PC-9 (cell line): ENCODE data around the gene PSD4. TPM values are rescaled to one million over a fixed set of nuclear protein-coding genes. Genes with fewer than 3 reads are reported as not detected.

Source experiments
- BruUV-seq: library from RNA; stranded (reverse); fragments of 400-500 nt; replicated peaks from 2 replicates; lab custom pipeline; 2021; lab: Mats Ljungman, UMichigan
- CTCF ChIA-PET: fragments of 300-600 bp; sonication (Branson Sonifier 250); formaldehyde crosslinking; loops from one replicate; lab custom pipeline; 2022; ENCODE audit warnings: antibody characterized with exemption; lab: Charles Lee
- POLR2A ChIA-PET: fragments of 300-600 bp; sonication (Branson Sonifier 250); formaldehyde crosslinking; loops from one replicate; lab custom pipeline; 2022; ENCODE audit warnings: antibody characterized with exemption; ENCODE audit not compliant: unreplicated experiment; lab: Charles Lee
- DNase-seq, 2 experiments: peaks; one replicate each; pipeline versions ENCODE4 v3.0.0 to v3.0.0-alpha.2; 2015 to 2022; ENCODE audit warnings: mixed read lengths in 1 of 2
- H2AFZ ChIP-seq: fragments of 200-600 bp; sonication (generic); 2 replicates; pipeline ENCODE4 v1.8.1; 2017; ENCODE audit warnings: antibody characterized with exemption
- H3F3A ChIP-seq: fragments of 200-600 bp; sonication (generic); 2 replicates; pipeline ENCODE4 v1.8.1; 2017; ENCODE audit warnings: antibody characterized with exemption, mild to moderate bottlenecking, low read depth; ENCODE audit not compliant: insufficient read depth
- H3K27ac ChIP-seq: fragments of 200-600 bp; sonication (generic); 2 replicates; pipeline ENCODE4 v1.6.1; 2016; ENCODE audit warnings: mixed run types
- H3K27me3 ChIP-seq: fragments of 200-600 bp; sonication (generic); 2 replicates; pipeline ENCODE4 v1.6.1; 2016; ENCODE audit warnings: low read depth, mixed run types; ENCODE audit not compliant: insufficient read depth
- H3K36me3 ChIP-seq: fragments of 200-600 bp; sonication (generic); 2 replicates; pipeline ENCODE4 v1.6.1; 2016; ENCODE audit warnings: low read depth, mixed run types
- H3K4me1 ChIP-seq: fragments of 200-600 bp; sonication (generic); replicated peaks from 2 replicates; pipeline ENCODE4 v1.6.1; 2016; ENCODE audit warnings: mixed run types; ENCODE audit not compliant: insufficient read depth
- H3K4me2 ChIP-seq: fragments of 200-600 bp; sonication (generic); 2 replicates; pipeline ENCODE4 v1.6.1; 2017; ENCODE audit warnings: mixed run types
- H3K4me3 ChIP-seq: fragments of 200-600 bp; sonication (generic); 2 replicates; pipeline ENCODE4 v1.6.1; 2016; ENCODE audit warnings: mixed run types
- H3K79me2 ChIP-seq: fragments of 200-600 bp; sonication (generic); 2 replicates; pipeline ENCODE4 v1.6.1; 2017; ENCODE audit warnings: low read depth, mixed run types
- H3K9me2 ChIP-seq: fragments of 200-600 bp; sonication (generic); 2 replicates; pipeline ENCODE4 v1.8.1; 2017; ENCODE audit warnings: mild to moderate bottlenecking; ENCODE audit not compliant: insufficient read depth
- H3K9me3 ChIP-seq: fragments of 200-600 bp; sonication (generic); 2 replicates; pipeline ENCODE4 v1.8.1; 2016; ENCODE audit warnings: low read depth; ENCODE audit not compliant: insufficient read depth
- H4K20me1 ChIP-seq: fragments of 200-600 bp; sonication (generic); 2 replicates; pipeline ENCODE4 v1.8.1; 2017; ENCODE audit not compliant: insufficient read depth
- EZH2 ChIP-seq: fragments of 200-600 bp; sonication (generic); IDR thresholded peaks from 2 replicates; pipeline ENCODE4 v1.8.0; 2017; ENCODE audit warnings: antibody characterized with exemption, low read depth
- intact Hi-C: fragments of 100-400 bp; cut with micrococcal nuclease; formaldehyde crosslinking; loops from one replicate; pipeline ENCODE4 v1.10.0; 2022; ENCODE audit not compliant: unreplicated experiment
- total RNA-seq: library from RNA; stranded (reverse); gene quantifications from 2 replicates; pipeline ENCODE4 v1.2.3, GENCODE V29; 2021
- TF ChIP-seq, protein P1 (sequence below): fragments of 200-600 bp; sonication (generic); conservative IDR thresholded peaks from 2 replicates; pipeline ENCODE4 v1.6.1; 2017; ENCODE audit warnings: mixed run types, antibody characterized with exemption, mild to moderate bottlenecking, moderate library complexity

The PSD4 gene
- total RNA-seq, 1 experiment from 2014 or later = 29.6 TPM

DNA sequence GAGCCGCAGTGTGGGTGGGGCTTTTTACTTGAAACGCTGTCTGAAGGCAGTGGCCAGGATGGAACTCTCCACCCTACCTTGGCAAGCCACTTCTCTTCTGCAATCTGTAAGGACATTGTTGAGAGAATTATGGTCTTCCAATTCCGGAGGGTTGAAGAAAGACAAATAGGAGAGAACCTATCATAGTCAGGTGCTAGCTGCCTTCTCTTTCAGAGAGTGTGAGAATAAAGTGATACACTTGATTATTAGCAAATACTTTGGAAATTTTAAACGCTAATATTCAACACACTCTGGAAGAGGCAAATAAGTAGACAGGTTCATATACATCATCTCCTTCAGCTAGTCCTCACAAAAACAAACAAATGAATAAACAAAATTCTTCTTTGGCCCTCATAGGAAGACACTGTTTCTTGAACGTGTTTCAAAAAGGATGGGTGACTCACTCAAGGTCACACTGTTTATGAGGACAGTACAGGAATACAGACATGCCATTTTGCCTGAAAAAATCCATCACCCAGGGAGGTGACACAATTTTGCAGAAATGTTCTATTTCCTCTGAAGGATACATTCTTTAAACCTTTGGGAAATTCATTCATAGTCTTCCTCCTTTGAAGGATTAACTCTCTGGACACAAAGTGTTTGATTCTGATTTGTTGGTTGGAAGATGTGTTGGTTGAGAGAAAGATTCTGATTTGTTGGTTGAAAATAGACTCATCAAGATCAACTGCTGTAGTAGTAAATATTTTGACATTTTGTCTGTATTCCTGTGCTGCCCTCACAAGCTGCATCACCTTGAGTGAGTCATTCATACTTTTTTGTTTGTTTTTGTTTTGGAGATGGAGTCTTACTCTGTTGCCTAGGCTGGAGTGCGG lies 48.6 kb upstream of the PSD4 start:
- no peaks in the 10 kb centered on the region for H3K9me2 ChIP-seq
- BruUV-seq = no TSS peak
- no peak for TF ChIP-seq EZH2
- TF ChIP-seq, protein P1, sequence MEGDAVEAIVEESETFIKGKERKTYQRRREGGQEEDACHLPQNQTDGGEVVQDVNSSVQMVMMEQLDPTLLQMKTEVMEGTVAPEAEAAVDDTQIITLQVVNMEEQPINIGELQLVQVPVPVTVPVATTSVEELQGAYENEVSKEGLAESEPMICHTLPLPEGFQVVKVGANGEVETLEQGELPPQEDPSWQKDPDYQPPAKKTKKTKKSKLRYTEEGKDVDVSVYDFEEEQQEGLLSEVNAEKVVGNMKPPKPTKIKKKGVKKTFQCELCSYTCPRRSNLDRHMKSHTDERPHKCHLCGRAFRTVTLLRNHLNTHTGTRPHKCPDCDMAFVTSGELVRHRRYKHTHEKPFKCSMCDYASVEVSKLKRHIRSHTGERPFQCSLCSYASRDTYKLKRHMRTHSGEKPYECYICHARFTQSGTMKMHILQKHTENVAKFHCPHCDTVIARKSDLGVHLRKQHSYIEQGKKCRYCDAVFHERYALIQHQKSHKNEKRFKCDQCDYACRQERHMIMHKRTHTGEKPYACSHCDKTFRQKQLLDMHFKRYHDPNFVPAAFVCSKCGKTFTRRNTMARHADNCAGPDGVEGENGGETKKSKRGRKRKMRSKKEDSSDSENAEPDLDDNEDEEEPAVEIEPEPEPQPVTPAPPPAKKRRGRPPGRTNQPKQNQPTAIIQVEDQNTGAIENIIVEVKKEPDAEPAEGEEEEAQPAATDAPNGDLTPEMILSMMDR = no peak
- 0 out of 2 replicates have a peak overlapping the region, but pooled peaks have one; percentile 20 for H3K27ac ChIP-seq
- intact Hi-C loops = no loop called here
- no peaks in the 10 kb centered on the region for H3K9me3 ChIP-seq
- H3K36me3 ChIP-seq = no peaks in the 10 kb centered on the region
- no peak for DNase-seq
- CTCF ChIA-PET = no interaction called here
- H3K79me2 ChIP-seq = no peaks in the 10 kb centered on the region
- peaks cover 22% of the 10 kb centered on the region for H3K4me1 ChIP-seq
- no peaks in the 10 kb centered on the region for H3K27me3 ChIP-seq
- POLR2A ChIA-PET = interaction anchor here (0.6 kb wide), 1 partner anchor 20 kb away, joined by 10 read pairs; no protein-coding TSS in a partner anchor
- H3K4me3 ChIP-seq = no peak overlapping the region
- H4K20me1 ChIP-seq = no peaks in the 10 kb centered on the region
- peaks cover 15% of the 10 kb centered on the region for H3F3A ChIP-seq
- H3K4me2 ChIP-seq = peak overlapping the region; percentile 33
- no peak overlapping the region for H2AFZ ChIP-seq

DNA sequence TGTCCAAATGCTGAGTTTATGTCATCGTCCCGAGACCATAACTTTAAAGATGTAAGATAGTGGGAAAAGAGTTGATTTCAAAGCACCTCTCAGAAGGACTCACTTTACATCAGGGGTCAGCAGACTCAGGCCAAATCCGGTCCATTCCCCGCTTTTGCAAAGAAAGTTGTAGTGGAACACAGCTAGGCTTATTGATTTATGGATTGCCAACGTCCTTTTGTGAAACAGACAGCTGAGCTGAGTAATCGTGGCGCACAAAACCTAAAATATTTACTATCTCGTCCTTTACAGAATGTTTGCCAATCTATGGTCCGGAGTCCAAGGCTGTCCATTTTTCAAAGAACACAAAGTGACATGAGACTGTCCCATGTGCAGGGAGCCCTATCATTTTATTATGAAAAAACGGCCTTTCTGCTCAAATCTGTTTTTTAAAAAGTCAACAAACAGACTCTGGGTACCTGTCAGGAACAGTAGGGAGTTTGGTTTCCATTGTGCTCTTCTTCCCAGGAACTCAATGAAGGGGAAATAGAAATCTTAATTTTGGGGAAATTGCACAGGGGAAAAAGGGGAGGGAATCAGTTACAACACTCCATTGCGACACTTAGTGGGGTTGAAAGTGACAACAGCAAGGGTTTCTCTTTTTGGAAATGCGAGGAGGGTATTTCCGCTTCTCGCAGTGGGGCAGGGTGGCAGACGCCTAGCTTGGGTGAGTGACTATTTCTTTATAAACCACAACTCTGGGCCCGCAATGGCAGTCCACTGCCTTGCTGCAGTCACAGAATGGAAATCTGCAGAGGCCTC lies 46.7 kb upstream of the PSD4 start, which contains the start of gene IL1RN:
Gene IL1RN, plus strand, starts transcription at position 754 of the 801 bp plus-strand sequence. Its CDS starts 27 bp downstream, at position 781.
- Histone ChIP-seq H3K27ac (no peak within 1 kb of the TSS), H3K4me1 (peaks cover 22% of the 10 kb centered on the region), H3K36me3 (no peaks in the 10 kb centered on the region), H3K9me2 (no peaks in the 10 kb centered on the region), H3K9me3 (no peaks in the 10 kb centered on the region), H2AFZ (no peak within 1 kb of the TSS), H3K4me2 (no peak within 1 kb of the TSS), H3K4me3 (no peak within 1 kb of the TSS), H4K20me1 (no peaks in the 10 kb centered on the region), H3F3A (peaks cover 15% of the 10 kb centered on the region), H3K79me2 (no peaks in the 10 kb centered on the region), H3K27me3 (no peaks in the 10 kb centered on the region)
- ChIA-PET CTCF (no interaction called here), POLR2A (no interaction called here)
- intact Hi-C loops = no loop called here
- BruUV-seq = no TSS peak
- TF ChIP-seq, protein P1 = no peak
- TF ChIP-seq EZH2 = no peak
- DNase-seq = no peak
